Right lobe of liver (tissue), 4 donors: Measurements from ENCODE around the gene SCG3.

Experiments used
- CTCF ChIP-seq, 4 donors: fragments of 200-600 bp in 3 of 4; fragments of 450-650 bp in 1 of 4; IDR thresholded peaks; one replicate each; pipeline versions ENCODE4 v1.5.1 to v1.8.0; 2016 to 2022; ENCODE audit warnings: antibody characterized with exemption in 4 of 4, mild to moderate bottlenecking in 2 of 4
- POLR2A ChIP-seq: fragments of 450-650 bp; IDR thresholded peaks from one replicate; pipeline ENCODE4 v1.6.1; 2017; ENCODE audit warnings: antibody characterized with exemption, mild to moderate bottlenecking
- donor health status: DM: no; HTN: no; CAD: no.
- donor health status: DM: no; HTN: no; CAD: no.
- donor health status: DM: no; HTN: yes; CAD: no.

DNA sequence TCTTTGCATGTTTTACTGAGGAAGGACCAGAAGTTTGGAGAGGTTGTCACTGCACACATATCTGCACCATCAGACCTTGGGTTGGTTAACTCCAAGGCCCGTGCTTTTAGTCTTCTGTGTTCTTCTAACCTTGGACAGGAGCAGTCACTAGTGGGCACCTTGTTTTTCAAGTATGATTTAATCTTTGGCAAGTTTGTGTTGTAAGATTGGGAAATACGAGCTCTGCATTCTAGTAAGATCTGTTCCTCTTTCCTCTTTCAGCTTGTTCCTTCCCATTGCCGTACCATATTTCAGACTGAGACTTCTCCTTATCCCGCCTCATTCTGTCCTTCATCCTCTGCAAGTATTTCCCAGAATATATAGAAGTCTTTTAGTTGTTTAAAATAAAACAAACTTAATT lies 75.2 kb downstream of the SCG3 start:
- TF ChIP-seq POLR2A = no peak
- no peak for TF ChIP-seq CTCF (IDR thresholded peaks at IDR 0.05)
